Measurements from ENCODE around the gene CBFA2T3. TPM values are rescaled to one million over a fixed set of nuclear protein-coding genes. Genes with fewer than 3 reads are reported as not detected.

CBFA2T3 gene
- total RNA-seq, 1 experiment from 2014 or later = 2.9 TPM

- Histone ChIP-seq H3K9me3 (ENCODE audit: control insufficient read depth, low read depth, low read length) (no peaks in the 10 kb centered on the region), H4K8ac (replicated peaks; ENCODE audit: insufficient read length, low read depth, low read length) (no peak overlapping the region), H3K4ac (ENCODE audit: low read depth, low read length) (no peak overlapping the region), H2BK5ac (ENCODE audit: insufficient read length, low read length) (no peak overlapping the region), H4K91ac (ENCODE audit: insufficient read length, low read depth, low read length) (no peak overlapping the region), H2AK5ac (ENCODE audit: insufficient read length, low read length) (no peak overlapping the region), H3K9ac (ENCODE audit: extremely low read depth, insufficient read length, low read length) (no peak overlapping the region), H3T11ph (ENCODE audit: low read length) (no peak overlapping the region), H3K14ac (ENCODE audit: insufficient read depth, low read length) (no peak overlapping the region; the same call in 1 of the 2 replicates), H3K79me2 (ENCODE audit: insufficient read depth, low read length) (no peaks in the 10 kb centered on the region), H3K27ac (ENCODE audit: insufficient read length, low read depth, low read length) (no peak overlapping the region), H3K23me2 (ENCODE audit: insufficient read length, low read depth, low read length, poor library complexity, severe bottlenecking) (no peaks in the 10 kb centered on the region), H3K4me2 (ENCODE audit: insufficient read depth, insufficient read length, low read length) (no peak overlapping the region), H2BK12ac (ENCODE audit: insufficient read length, low read depth, low read length) (no peak overlapping the region), H3K23ac (ENCODE audit: insufficient read length, low read depth, low read length) (no peak overlapping the region), H3K27me3 (ENCODE audit: insufficient read depth, low read length) (no peaks in the 10 kb centered on the region), H4K20me1 (ENCODE audit: control insufficient read depth, insufficient read depth, insufficient read length) (no peaks in the 10 kb centered on the region), H2BK20ac (ENCODE audit: low read depth, low read length, poor library complexity, severe bottlenecking) (no peak overlapping the region), H3K18ac (ENCODE audit: insufficient read length, low read depth, low read length) (no peak overlapping the region), H2BK15ac (ENCODE audit: low read depth, low read length) (no peak overlapping the region), H4K5ac (ENCODE audit: insufficient read length, low read depth, low read length) (no peak overlapping the region), H2BK120ac (ENCODE audit: low read depth, low read length, poor library complexity, severe bottlenecking) (no peak overlapping the region), H3K56ac (ENCODE audit: insufficient read length, low read depth, low read length) (no peak overlapping the region), H3K79me1 (ENCODE audit: insufficient read depth, low read depth, low read length, poor library complexity, severe bottlenecking) (no peaks in the 10 kb centered on the region), H3K4me1 (ENCODE audit: insufficient read depth, low read length) (no peaks in the 10 kb centered on the region), H2AFZ (ENCODE audit: low read length) (no peak overlapping the region)
- DNase-seq = no peak
- peaks cover 5% of the 10 kb centered on the region for H3K27me3 Mint-ChIP-seq (ENCODE audit: low read depth)
- H3K27ac Mint-ChIP-seq = no peak overlapping the region
- no peaks in the 10 kb centered on the region for H3K36me3 Mint-ChIP-seq (ENCODE audit: insufficient read depth in 1 of 3, low read depth in 3 of 3)
- no peak overlapping the region for H3K4me3 Mint-ChIP-seq
- TF ChIP-seq CTCF (conservative IDR thresholded peaks at IDR 0.05) = no peak
- WGBS (ENCODE audit: extremely low coverage, insufficient read length, low lambda C conversion rate) = no CpG with 5 or more reads among the region's 47 CpGs
- no peaks in the 10 kb centered on the region for H3K4me1 Mint-ChIP-seq
- peaks cover 0 to 2% of the 10 kb centered on the region in 2 experiments; a peak in 2 of 5 replicates for H3K9me3 Mint-ChIP-seq
Observed at GRCh38 chr16:88966986-88967829, 9.8 kb downstream of the CBFA2T3 start.

Measured in H9 (cell line).